Transverse colon (tissue), 4 donors: ENCODE measurements around the gene EIF4E3.

Experiments used
- CTCF ChIP-seq, 5 experiments: fragments of 200-600 bp in 3 of 5; fragments of 450-650 bp in 2 of 5; sonication (generic) in 3 of 5; IDR thresholded peaks; 1 replicate in 2 of 5; 2 replicates in 3 of 5; pipeline ENCODE4 v1.5.1; 2016 to 2017; ENCODE audit warnings: antibody characterized with exemption in 5 of 5, inconsistent platforms in 3 of 5, mild to moderate bottlenecking in 2 of 5, moderate library complexity in 1 of 5
- EP300 ChIP-seq: sonication (generic); formaldehyde crosslinking; IDR thresholded peaks from one replicate; pipeline ENCODE4 v1.6.1; 2017; ENCODE audit warnings: antibody characterized with exemption, low read depth
- POLR2AphosphoS5 ChIP-seq, 3 donors: sonication (generic); formaldehyde crosslinking; IDR thresholded peaks; one replicate each; pipeline ENCODE4 v1.6.1; 2016; ENCODE audit warnings: antibody characterized with exemption in 3 of 3

- TF ChIP-seq CTCF (IDR thresholded peaks at IDR 0.05) (peak; percentile 56 to 66 (median 63)), EP300 (no peak), POLR2AphosphoS5 (IDR thresholded peaks at IDR 0.05) (no peak)
Observed at GRCh38 chr3:71710906-71711494, 14.2 kb downstream of the EIF4E3 start.
